Gastrocnemius medialis (tissue), 4 donors: ENCODE measurements around the gene GRIK1.

Experiments
- POLR2A ChIP-seq, 2 donors: fragments of 450-650 bp; IDR thresholded peaks; one replicate each; pipeline ENCODE4 v1.6.1; 2017; ENCODE audit warnings: antibody characterized with exemption in 2 of 2, mild to moderate bottlenecking in 2 of 2, moderate library complexity in 2 of 2
- TF ChIP-seq, protein P1 (sequence below), 5 experiments: fragments of 450-650 bp in 3 of 5; fragments of 200-600 bp in 2 of 5; sonication (generic) in 2 of 5; IDR thresholded peaks in 4 of 5; conservative IDR thresholded peaks in 1 of 5; 1 replicate in 4 of 5; 2 replicates in 1 of 5; pipeline ENCODE4 v1.5.1; 2016 to 2019; ENCODE audit warnings: antibody characterized with exemption in 5 of 5, mild to moderate bottlenecking in 3 of 5, moderate library complexity in 3 of 5

DNA sequence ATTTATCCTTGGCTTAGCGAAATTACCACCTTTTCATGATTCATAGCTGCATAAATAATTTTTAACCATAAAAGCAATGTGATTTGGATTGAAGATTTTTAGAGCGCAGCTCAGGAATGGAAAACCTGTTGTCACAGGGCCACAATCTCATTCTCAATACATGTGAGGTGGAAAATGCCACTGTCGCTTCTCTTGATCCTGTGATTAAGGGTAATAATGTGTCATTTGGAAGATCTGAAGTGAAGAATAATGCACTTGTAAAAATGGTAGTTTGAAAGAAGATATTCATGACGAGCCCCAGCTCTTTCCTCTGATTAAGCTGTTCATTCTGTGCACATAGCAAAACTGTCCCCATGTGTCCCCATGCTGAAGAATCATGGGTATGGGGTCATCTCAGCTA, 410.7 kb downstream of the GRIK1 start:
- TF ChIP-seq, protein P1, sequence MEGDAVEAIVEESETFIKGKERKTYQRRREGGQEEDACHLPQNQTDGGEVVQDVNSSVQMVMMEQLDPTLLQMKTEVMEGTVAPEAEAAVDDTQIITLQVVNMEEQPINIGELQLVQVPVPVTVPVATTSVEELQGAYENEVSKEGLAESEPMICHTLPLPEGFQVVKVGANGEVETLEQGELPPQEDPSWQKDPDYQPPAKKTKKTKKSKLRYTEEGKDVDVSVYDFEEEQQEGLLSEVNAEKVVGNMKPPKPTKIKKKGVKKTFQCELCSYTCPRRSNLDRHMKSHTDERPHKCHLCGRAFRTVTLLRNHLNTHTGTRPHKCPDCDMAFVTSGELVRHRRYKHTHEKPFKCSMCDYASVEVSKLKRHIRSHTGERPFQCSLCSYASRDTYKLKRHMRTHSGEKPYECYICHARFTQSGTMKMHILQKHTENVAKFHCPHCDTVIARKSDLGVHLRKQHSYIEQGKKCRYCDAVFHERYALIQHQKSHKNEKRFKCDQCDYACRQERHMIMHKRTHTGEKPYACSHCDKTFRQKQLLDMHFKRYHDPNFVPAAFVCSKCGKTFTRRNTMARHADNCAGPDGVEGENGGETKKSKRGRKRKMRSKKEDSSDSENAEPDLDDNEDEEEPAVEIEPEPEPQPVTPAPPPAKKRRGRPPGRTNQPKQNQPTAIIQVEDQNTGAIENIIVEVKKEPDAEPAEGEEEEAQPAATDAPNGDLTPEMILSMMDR (IDR thresholded peaks at IDR 0.05 in 4 of 5, conservative IDR thresholded peaks at IDR 0.05 in 1 of 5) = no peak
- TF ChIP-seq POLR2A (IDR thresholded peaks at IDR 0.05) = no peak
